Measurements from ENCODE around the gene NEO1. TPM values are rescaled to one million over a fixed set of nuclear protein-coding genes. Genes with fewer than 3 reads are reported as not detected.
"Not testable (repeated sequence)": the region's sequence is repeated elsewhere in the genome, so short reads cannot be mapped to it uniquely, and the experiment has no call there.

The NEO1 gene
- total RNA-seq, 1 donor from 2014 or later: 31.0 TPM

- no peak for DNase-seq (ENCODE audit: low read depth)
- TF ChIP-seq, protein P1, sequence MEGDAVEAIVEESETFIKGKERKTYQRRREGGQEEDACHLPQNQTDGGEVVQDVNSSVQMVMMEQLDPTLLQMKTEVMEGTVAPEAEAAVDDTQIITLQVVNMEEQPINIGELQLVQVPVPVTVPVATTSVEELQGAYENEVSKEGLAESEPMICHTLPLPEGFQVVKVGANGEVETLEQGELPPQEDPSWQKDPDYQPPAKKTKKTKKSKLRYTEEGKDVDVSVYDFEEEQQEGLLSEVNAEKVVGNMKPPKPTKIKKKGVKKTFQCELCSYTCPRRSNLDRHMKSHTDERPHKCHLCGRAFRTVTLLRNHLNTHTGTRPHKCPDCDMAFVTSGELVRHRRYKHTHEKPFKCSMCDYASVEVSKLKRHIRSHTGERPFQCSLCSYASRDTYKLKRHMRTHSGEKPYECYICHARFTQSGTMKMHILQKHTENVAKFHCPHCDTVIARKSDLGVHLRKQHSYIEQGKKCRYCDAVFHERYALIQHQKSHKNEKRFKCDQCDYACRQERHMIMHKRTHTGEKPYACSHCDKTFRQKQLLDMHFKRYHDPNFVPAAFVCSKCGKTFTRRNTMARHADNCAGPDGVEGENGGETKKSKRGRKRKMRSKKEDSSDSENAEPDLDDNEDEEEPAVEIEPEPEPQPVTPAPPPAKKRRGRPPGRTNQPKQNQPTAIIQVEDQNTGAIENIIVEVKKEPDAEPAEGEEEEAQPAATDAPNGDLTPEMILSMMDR (conservative IDR thresholded peaks at IDR 0.05; ENCODE audit: low read depth, low read length): no peak
- H3K4me3 ChIP-seq (ENCODE audit: low read depth, low read length): no peak overlapping the region
Observed at GRCh38 chr15:73296609-73297353, 244.5 kb downstream of the NEO1 start.

- no peak for DNase-seq (ENCODE audit: low read depth)
- TF ChIP-seq, protein P1 (conservative IDR thresholded peaks at IDR 0.05; ENCODE audit: low read depth, low read length): no peak
- no peak overlapping the region for H3K4me3 ChIP-seq (ENCODE audit: low read depth, low read length)
Observed at GRCh38 chr15:73298522-73299245, 246.4 kb downstream of the NEO1 start.

DNA sequence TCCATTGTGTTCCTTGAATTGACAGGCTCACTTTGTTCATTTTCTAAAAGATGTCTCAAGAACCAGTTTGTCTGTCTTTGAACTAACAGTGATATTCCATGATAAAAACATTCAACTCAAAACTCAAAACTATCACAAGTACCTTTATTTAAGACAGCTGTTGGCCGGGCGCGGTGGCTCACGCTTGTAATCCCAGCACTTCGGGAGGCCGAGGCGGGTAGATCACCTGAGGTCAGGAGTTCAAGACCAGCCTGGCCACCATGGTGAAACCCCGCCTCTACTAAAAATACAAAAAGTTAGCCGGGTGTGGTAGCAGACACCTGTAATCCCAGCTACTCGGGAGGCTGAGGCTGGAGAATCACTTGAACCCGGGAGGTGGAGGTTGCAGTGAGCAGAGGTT, 248.0 kb downstream of the NEO1 start:
- not testable (repeated sequence) for H3K4me3 ChIP-seq (ENCODE audit: low read depth, low read length); DNase-seq (ENCODE audit: low read depth)

- TF ChIP-seq, protein P1 (conservative IDR thresholded peaks at IDR 0.05; ENCODE audit: low read depth, low read length): no peak
- H3K4me3 ChIP-seq (ENCODE audit: low read depth, low read length): no peak overlapping the region
- DNase-seq (ENCODE audit: low read depth): no peak
Observed at GRCh38 chr15:73303636-73304035, 251.4 kb downstream of the NEO1 start.

- TF ChIP-seq, protein P1 (conservative IDR thresholded peaks at IDR 0.05; ENCODE audit: low read depth, low read length): peak; percentile 78
- no peak overlapping the region for H3K4me3 ChIP-seq (ENCODE audit: low read depth, low read length)
- peak; percentile 20 for DNase-seq (ENCODE audit: low read depth)
Observed at GRCh38 chr15:73305331-73306211, 253.3 kb downstream of the NEO1 start.

GRCh38 chr15:73308305-73308704, 256.0 kb downstream of the NEO1 start:
- TF ChIP-seq, protein P1 (conservative IDR thresholded peaks at IDR 0.05; ENCODE audit: low read depth, low read length): no peak
- no peak overlapping the region for H3K4me3 ChIP-seq (ENCODE audit: low read depth, low read length)
- no peak for DNase-seq (ENCODE audit: low read depth)

- DNase-seq (ENCODE audit: low read depth): no peak
- no peak overlapping the region for H3K4me3 ChIP-seq (ENCODE audit: low read depth, low read length)
- TF ChIP-seq, protein P1 (conservative IDR thresholded peaks at IDR 0.05; ENCODE audit: low read depth, low read length): no peak
Observed at GRCh38 chr15:73313861-73314260, 261.6 kb downstream of the NEO1 start.

All from epithelial cell of proximal tubule (primary cell).